SW 1271 (cell line): ENCODE measurements around the gene PPP5C.
"Not testable (repeated sequence)": the region's sequence is repeated elsewhere in the genome, so short reads cannot be mapped to it uniquely, and the experiment has no call there.

Experiments used
- DNase-seq, 2 experiments: peaks; one replicate each; lab custom pipeline; 2025; lab: John Stamatoyannopoulos, UW

PPP5C gene

GRCh38 chr19:46409191-46409590 is 62.3 kb downstream of the PPP5C start:
- DNase-seq, result no peak

- no peak for DNase-seq
Observed at GRCh38 chr19:46410205-46411087, 63.6 kb downstream of the PPP5C start.

- DNase-seq, result no peak
Observed at GRCh38 chr19:46411088-46411924, 64.4 kb downstream of the PPP5C start.

GRCh38 chr19:46411925-46412649 is 65.2 kb downstream of the PPP5C start:
- no peak for DNase-seq

- DNase-seq, result no peak
Observed at GRCh38 chr19:46412650-46413261, 65.9 kb downstream of the PPP5C start.

GRCh38 chr19:46413262-46414031 is 66.6 kb downstream of the PPP5C start, which contains the start of gene CCDC8:
TSS of gene CCDC8 (minus strand) at chr19:46413564. CDS start at chr19:46412810, 754 bp downstream.
- no peak for DNase-seq

GRCh38 chr19:46414899-46415298 is 68.0 kb downstream of the PPP5C start:
- not testable (repeated sequence) for DNase-seq

GRCh38 chr19:46415804-46416709 is 69.2 kb downstream of the PPP5C start:
- DNase-seq, result not testable (repeated sequence)

- DNase-seq, result no peak
Observed at GRCh38 chr19:46420056-46420455, 73.2 kb downstream of the PPP5C start.

- DNase-seq, result no peak
Observed at GRCh38 chr19:46422344-46422743, 75.5 kb downstream of the PPP5C start.

- DNase-seq, result no peak
Observed at GRCh38 chr19:46423188-46423587, 76.3 kb downstream of the PPP5C start.

- no peak for DNase-seq
Observed at GRCh38 chr19:46426035-46426505, 79.2 kb downstream of the PPP5C start.

GRCh38 chr19:46426506-46427162 is 79.7 kb downstream of the PPP5C start:
- DNase-seq, result no peak

GRCh38 chr19:46427518-46428045 is 80.7 kb downstream of the PPP5C start:
- DNase-seq, result no peak

- no peak for DNase-seq
Observed at GRCh38 chr19:46428239-46429135, 81.6 kb downstream of the PPP5C start, which contains the start of gene PNMA8C. TSS of gene PNMA8C (minus strand) at chr19:46428936. CDS start at chr19:46428359, 577 bp downstream.

- no peak for DNase-seq
Observed at GRCh38 chr19:46429999-46430398, 83.1 kb downstream of the PPP5C start.

GRCh38 chr19:46431824-46432223 is 84.9 kb downstream of the PPP5C start:
- no peak for DNase-seq

- not testable (repeated sequence) for DNase-seq
Observed at GRCh38 chr19:46433470-46433869, 86.6 kb downstream of the PPP5C start.
